VCaP (cell line): ENCODE measurements around the gene RHBDD1.

ENCODE experiments used
- H3K27ac ChIP-seq: fragments of 450-650 bp; 2 replicates; pipeline ENCODE4 v1.5.1; 2017
- CTCF ChIP-seq: fragments of 450-650 bp; conservative IDR thresholded peaks from 2 replicates; pipeline ENCODE4 v1.5.1; 2017; ENCODE audit warnings: mild to moderate bottlenecking, moderate library complexity

The RHBDD1 gene

GRCh38 chr2:227006189-227006897, 170.5 kb downstream of the RHBDD1 start:
- no peak for TF ChIP-seq CTCF
- no peak overlapping the region for H3K27ac ChIP-seq

GRCh38 chr2:227007148-227007547, 171.3 kb downstream of the RHBDD1 start:
- no peak overlapping the region for H3K27ac ChIP-seq

GRCh38 chr2:227007940-227008339, 172.1 kb downstream of the RHBDD1 start:
- H3K27ac ChIP-seq = no peak overlapping the region
- no peak for TF ChIP-seq CTCF

More at GRCh38 chr2:227007148-227007547, 171.3 kb downstream of the RHBDD1 start:
- no peak for TF ChIP-seq CTCF

GRCh38 chr2:227010433-227010832, 174.6 kb downstream of the RHBDD1 start:
- H3K27ac ChIP-seq = no peak overlapping the region
- no peak for TF ChIP-seq CTCF

- H3K27ac ChIP-seq = no peak overlapping the region
Observed at GRCh38 chr2:227013330-227013729, 177.5 kb downstream of the RHBDD1 start.

GRCh38 chr2:227013881-227014280, 178.0 kb downstream of the RHBDD1 start:
- no peak overlapping the region for H3K27ac ChIP-seq
- no peak for TF ChIP-seq CTCF

More at GRCh38 chr2:227013330-227013729, 177.5 kb downstream of the RHBDD1 start:
- TF ChIP-seq CTCF = no peak

GRCh38 chr2:227016894-227017293, 181.0 kb downstream of the RHBDD1 start:
- no peak overlapping the region for H3K27ac ChIP-seq
- no peak for TF ChIP-seq CTCF
